ENCODE results near the gene DCTD. TPM values are rescaled to one million over a fixed set of nuclear protein-coding genes. Genes with fewer than 3 reads are reported as not detected.

Gene DCTD
- total and polyA plus RNA-seq, 2 of the 13 experiments (the other 11 are each of a cell fraction or from before 2014, with no cell fraction given) = 85.1 to 95.3 TPM

- H3K79me2 ChIP-seq (ENCODE audit: insufficient read depth, low read length) = no peaks in the 10 kb centered on the region
- POLR2A ChIA-PET = interaction anchor here (1.5 kb wide), 1 partner anchor 27 kb away, joined by 4 read pairs; no protein-coding TSS in a partner anchor
- peaks cover 16% of the 10 kb centered on the region for H3K9me3 ChIP-seq (ENCODE audit: low read length)
- peaks cover 23% of the 10 kb centered on the region for H3K4me1 ChIP-seq (ENCODE audit: insufficient read depth, low read length)
- no peak overlapping the region for H3K27ac ChIP-seq (ENCODE audit: extremely low read length, insufficient read depth, low read length)
- H2AFZ ChIP-seq (ENCODE audit: low read length) = no peak overlapping the region
- no peak overlapping the region for H3K4me3 ChIP-seq (replicated peaks in 1 of 3; ENCODE audit: insufficient read depth in 1 of 3, low read depth in 2 of 3, low read length in 3 of 3)
- H4K20me1 ChIP-seq (ENCODE audit: insufficient read depth, low read length) = no peaks in the 10 kb centered on the region
- no peak for DNase-seq (ENCODE audit: low spot score)
- H3K36me3 ChIP-seq (replicated peaks in 1 of 2; ENCODE audit: control insufficient read depth in 1 of 2, insufficient read depth in 2 of 2, low read length in 2 of 2) = no peaks in the 10 kb centered on the region
- H3K4me2 ChIP-seq (ENCODE audit: low read depth, low read length) = no peak overlapping the region
- in situ Hi-C loops (cut with HindIII; ENCODE audit: extremely low pct_ligation_motif_present, low pct_unique_long_range_greater_than_20kb) = no loop called here
- no TSS peak for BruUV-seq (replicated peaks)
- no peak; the same call in 2 of the 3 replicates for ATAC-seq
- intact Hi-C loops (cut with micrococcal nuclease; ENCODE audit: unreplicated experiment) = no loop called here
- WGBS (ENCODE audit: low lambda C conversion rate) = 53% methylated on average over 7 of the region's 8 CpGs
- CTCF ChIA-PET (ENCODE audit: low intra/inter-chr PET ratio, low total read pairs) = no interaction called here
- H3K27me3 ChIP-seq (ENCODE audit: control insufficient read depth in 1 of 2, insufficient read depth in 2 of 2, low read length in 2 of 2) = no peaks in the 10 kb centered on the region
- no peak for FAIRE-seq
- H3K9ac ChIP-seq (ENCODE audit: insufficient read depth, low read depth, low read length) = no peak overlapping the region
- TF ChIP-seq TAF1 (CRISPR knock-in tag; IDR thresholded peaks at IDR 0.05) (no peak), ESRRA (CRISPR knock-in tag; IDR thresholded peaks at IDR 0.05; ENCODE audit: low read depth) (0 out of 2 replicates have a peak, but pooled peaks have one; percentile 55), ZNF530 (CRISPR knock-in tag; IDR thresholded peaks at IDR 0.05; ENCODE audit: low read depth) (no peak), FUBP1 (CRISPR knock-in tag; IDR thresholded peaks at IDR 0.05; ENCODE audit: borderline replicate concordance) (no peak), TARDBP (CRISPR knock-in tag; IDR thresholded peaks at IDR 0.05) (no peak), U2AF2 (IDR thresholded peaks at IDR 0.05; ENCODE audit: low read depth, low read length) (no peak), SNAPC5 (CRISPR knock-in tag; IDR thresholded peaks at IDR 0.05; ENCODE audit: borderline replicate concordance) (no peak), ZNF512B (CRISPR knock-in tag; IDR thresholded peaks at IDR 0.05; ENCODE audit: borderline replicate concordance) (no peak), TBX2 (CRISPR knock-in tag; IDR thresholded peaks at IDR 0.05; ENCODE audit: borderline replicate concordance) (no peak), RAD51 (IDR thresholded peaks at IDR 0.05; ENCODE audit: borderline replicate concordance) (no peak), NBN (conservative IDR thresholded peaks at IDR 0.05) (no peak), ZNF367 (CRISPR knock-in tag; IDR thresholded peaks at IDR 0.05; ENCODE audit: borderline replicate concordance) (no peak), ZBTB38 (CRISPR knock-in tag; IDR thresholded peaks at IDR 0.05) (no peak), GRHL1 (CRISPR knock-in tag; conservative IDR thresholded peaks at IDR 0.05) (no peak), ZNF574 (CRISPR knock-in tag; IDR thresholded peaks at IDR 0.05) (no peak)
Observed at GRCh38 chr4:182854466-182854865, 62.7 kb downstream of the DCTD start.

All from HepG2 (cell line).